SK-N-SH (cell line): ENCODE measurements around the gene B4GALNT3.

ENCODE experiments used
- EP300 ChIP-seq, 2 experiments: IDR thresholded peaks; 2 replicates each; pipeline versions ENCODE4 v1.4.0 to v1.6.1; 2012; ENCODE audit warnings: borderline replicate concordance in 1 of 2, low read depth in 1 of 2, low read length in 1 of 2
- FOXM1 ChIP-seq: IDR thresholded peaks from 2 replicates; pipeline ENCODE4 v1.4.0; 2012; ENCODE audit warnings: low read depth, mild to moderate bottlenecking
- YY1 ChIP-seq: IDR thresholded peaks from 2 replicates; pipeline ENCODE4 v1.4.0; 2012; ENCODE audit warnings: low read depth, mild to moderate bottlenecking
- TF ChIP-seq, protein P1 (sequence below): IDR thresholded peaks from 2 replicates; pipeline ENCODE4 v1.4.0; 2012; ENCODE audit warnings: low read depth
- TF ChIP-seq, protein P2 (sequence below): fragments of 200-600 bp; sonication (generic); IDR thresholded peaks from 2 replicates; pipeline ENCODE4 v1.6.1; 2017; ENCODE audit warnings: antibody characterized with exemption, mild to moderate bottlenecking, moderate library complexity

DNA sequence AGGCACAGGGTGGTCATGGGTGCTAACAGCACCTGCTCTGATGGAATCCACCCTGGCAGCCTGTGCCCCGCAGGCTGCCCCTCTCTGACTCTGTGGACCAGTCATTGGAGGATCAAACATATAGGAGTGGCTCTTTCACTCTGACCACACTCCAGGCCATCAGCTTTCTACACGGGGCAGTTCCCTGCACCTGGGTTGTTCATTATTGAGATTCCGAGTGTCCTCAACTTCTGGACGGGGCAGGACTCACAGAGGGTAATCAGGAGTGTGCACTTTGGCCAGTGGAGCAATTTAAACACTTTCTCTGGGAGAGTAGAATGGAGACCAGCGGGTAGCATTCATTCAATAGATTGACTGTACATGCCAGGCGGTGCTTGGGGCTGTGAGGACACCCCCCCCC is 108.7 kb downstream of the B4GALNT3 start:
- TF ChIP-seq EP300 (IDR thresholded peaks at IDR 0.05; ENCODE audit: borderline replicate concordance in 1 of 2, low read depth in 1 of 2, low read length in 1 of 2), result no peak
- no peak for TF ChIP-seq FOXM1
- TF ChIP-seq, protein P1, sequence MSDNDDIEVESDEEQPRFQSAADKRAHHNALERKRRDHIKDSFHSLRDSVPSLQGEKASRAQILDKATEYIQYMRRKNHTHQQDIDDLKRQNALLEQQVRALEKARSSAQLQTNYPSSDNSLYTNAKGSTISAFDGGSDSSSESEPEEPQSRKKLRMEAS, result no peak
- TF ChIP-seq YY1, result no peak
- TF ChIP-seq, protein P2, sequence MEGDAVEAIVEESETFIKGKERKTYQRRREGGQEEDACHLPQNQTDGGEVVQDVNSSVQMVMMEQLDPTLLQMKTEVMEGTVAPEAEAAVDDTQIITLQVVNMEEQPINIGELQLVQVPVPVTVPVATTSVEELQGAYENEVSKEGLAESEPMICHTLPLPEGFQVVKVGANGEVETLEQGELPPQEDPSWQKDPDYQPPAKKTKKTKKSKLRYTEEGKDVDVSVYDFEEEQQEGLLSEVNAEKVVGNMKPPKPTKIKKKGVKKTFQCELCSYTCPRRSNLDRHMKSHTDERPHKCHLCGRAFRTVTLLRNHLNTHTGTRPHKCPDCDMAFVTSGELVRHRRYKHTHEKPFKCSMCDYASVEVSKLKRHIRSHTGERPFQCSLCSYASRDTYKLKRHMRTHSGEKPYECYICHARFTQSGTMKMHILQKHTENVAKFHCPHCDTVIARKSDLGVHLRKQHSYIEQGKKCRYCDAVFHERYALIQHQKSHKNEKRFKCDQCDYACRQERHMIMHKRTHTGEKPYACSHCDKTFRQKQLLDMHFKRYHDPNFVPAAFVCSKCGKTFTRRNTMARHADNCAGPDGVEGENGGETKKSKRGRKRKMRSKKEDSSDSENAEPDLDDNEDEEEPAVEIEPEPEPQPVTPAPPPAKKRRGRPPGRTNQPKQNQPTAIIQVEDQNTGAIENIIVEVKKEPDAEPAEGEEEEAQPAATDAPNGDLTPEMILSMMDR, result no peak
